GM19035 (cell line): ENCODE results near the gene ZNF98.

ENCODE experiments used
- ATAC-seq: cut with Tn5 transposase; IDR thresholded peaks from one replicate; pipeline ENCODE4 v1.9.1; 2021; ENCODE audit not compliant: unreplicated experiment

The ZNF98 gene

DNA sequence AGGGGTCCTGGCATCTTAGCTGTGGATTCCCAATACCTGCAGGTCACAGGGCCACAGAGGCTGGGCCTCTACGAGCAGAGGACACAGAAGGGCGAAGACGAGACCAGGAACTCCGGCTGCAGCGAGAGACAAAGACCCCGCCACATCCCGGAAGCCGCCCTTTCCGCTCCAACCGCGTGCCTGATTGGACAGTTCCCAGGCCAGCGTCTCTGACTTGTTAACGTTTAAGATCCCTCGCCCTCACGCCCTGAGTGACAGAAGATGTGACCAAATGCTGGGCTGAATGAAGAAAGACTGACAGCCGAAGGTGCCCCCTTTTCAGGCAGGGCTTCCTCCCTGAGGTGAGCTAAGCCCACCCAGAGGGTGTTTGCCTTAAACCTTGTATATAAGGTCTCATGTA lies at the start of gene ZNF98:
Gene ZNF98, minus strand, starts transcription at position 136 of the 400 bp plus-strand sequence. Its CDS starts 122 bp downstream, at position 14.
- no peak for ATAC-seq

DNA sequence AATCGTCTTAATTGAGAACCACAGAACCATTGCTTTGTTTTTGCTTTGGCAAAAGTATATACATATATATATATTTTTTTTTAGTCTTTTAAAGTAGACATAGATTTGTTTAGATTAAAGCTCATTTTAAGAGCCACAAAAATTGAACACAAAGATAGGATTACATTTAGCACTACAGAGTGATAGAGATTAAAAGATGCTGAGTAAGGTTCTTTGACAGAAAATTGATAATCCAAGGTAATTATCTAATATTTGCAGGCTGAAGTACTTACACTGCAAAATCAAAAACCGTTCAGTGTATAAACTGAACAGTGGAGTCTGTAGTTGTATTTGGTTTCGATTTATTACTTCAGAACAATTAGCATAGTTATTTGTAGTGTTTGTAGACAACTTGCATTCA lies 24.5 kb upstream of the ZNF98 start:
- no peak for ATAC-seq

- no peak for ATAC-seq
Measured at GRCh38 chr19:22438011-22438410, 15.9 kb upstream of the ZNF98 start.

GRCh38 chr19:22427960-22428913 lies 6.1 kb upstream of the ZNF98 start:
- ATAC-seq: no peak

DNA sequence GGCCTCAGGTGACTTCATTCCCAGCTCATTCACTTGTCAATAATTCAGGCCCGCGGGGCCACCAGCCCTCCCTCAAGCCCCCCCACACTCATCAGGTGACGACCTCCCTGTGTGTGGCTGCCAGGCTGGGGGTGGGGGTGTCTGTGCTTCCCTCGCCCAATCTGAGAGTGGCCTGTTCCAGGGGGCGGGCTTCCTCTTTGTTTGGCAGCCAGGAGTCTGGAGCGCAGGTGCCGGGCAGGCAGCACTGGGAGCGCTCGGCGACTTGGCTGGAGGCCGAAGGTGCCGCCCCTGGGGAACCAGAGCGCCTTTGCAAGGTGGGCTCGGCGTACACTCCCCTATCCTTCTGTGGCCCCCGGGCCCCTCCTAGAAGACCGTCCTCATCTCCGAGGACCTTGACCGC lies 5.4 kb upstream of the ZNF98 start:
- ATAC-seq: no peak

GRCh38 chr19:22426901-22427300 lies 4.8 kb upstream of the ZNF98 start:
- no peak for ATAC-seq

GRCh38 chr19:22421797-22422196 lies 349 bp downstream of the ZNF98 start:
- ATAC-seq: no peak

DNA sequence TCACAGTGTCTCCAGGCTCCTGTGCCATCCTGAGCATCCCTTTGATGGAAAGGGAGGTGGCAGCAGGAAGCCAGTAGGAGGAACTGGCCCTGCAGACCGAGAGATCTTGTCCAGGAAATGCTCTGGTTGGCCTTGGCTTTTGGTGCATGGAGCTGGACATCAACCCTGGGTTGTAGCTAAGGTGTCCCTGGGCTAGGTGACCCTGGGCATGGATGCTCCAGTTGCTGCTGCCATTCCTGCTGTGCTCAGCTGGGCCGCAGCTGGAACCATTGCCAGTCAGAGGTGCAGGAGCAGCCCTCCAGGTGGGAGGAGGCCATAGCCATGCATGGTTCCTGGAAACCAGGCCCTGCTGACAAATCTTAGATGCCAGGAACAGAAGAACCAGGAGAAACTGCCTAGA lies 67.5 kb downstream of the ZNF98 start:
- ATAC-seq: no peak
